HG03175 (cell line): Measurements from ENCODE around the gene CCDC167.

ENCODE experiments used
- ATAC-seq: cut with Tn5 transposase; IDR thresholded peaks from one replicate; pipeline ENCODE4 v1.9.1; 2021; ENCODE audit warnings: mild to moderate bottlenecking, moderate library complexity; ENCODE audit not compliant: unreplicated experiment

Gene CCDC167

DNA sequence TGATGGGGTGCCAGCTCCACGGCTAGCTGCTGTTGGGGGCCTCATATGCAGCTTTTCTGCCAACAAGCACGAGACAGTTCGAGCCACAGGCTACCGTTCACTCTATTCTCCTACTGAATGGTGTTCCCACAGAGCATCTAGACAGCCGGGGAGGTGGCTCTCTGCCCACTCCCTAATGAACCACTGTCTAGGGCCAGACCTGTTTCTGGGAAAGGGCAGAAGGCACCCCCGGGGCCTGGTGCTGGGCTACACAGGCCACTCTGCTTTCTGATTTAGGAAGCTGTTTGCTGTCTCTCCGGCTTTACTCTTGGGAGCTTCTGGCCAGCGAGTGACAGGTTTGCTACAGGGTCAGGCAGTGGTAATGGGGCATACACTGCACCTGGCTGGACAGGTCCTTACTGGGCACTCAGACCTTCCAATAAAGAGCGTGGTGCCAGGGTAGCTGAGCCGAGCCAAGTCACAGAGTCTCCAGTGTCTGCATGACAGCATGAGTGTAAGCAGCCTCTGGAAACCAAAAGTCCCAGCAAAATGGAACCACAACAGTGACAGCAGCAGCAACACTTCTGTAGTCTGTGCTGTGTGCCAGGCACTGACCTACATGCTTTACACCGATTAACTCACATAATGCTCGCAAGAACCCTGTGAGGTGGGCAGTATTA, 8.4 kb downstream of the CCDC167 start:
- ATAC-seq = no peak

- ATAC-seq = no peak
Measured at GRCh38 chr6:37490536-37491170, 9.0 kb downstream of the CCDC167 start.

DNA sequence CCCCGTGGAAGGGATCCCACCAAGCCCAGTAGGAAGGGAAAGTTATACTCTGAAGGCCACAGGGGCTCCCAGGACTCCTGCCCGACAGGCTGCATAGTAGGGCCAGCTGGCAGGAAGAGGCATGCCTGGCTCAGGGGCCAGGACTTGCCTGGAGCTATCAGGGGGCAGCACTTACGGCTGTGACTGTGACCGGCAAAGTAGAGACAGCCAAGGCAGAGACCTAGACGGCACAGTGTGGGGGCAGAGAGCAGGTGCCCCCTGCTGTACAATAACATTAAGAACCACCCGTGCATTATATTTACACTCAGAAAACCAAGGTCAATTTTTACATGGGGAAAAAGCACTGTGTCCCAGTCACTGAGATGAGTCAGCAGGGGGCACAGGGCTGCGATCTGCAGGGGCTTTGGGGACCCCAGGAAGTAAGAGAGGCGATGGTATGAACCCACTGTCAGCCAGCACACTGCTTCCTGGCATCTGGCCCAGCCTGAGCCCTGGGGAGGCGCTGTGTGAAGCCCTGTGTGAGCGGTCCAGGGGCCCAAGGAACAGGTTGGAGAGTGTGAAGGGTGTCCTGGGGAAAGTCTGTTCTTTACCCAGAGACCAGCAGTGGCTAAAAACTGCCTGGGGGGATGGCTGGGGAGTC, 9.9 kb downstream of the CCDC167 start:
- no peak for ATAC-seq

DNA sequence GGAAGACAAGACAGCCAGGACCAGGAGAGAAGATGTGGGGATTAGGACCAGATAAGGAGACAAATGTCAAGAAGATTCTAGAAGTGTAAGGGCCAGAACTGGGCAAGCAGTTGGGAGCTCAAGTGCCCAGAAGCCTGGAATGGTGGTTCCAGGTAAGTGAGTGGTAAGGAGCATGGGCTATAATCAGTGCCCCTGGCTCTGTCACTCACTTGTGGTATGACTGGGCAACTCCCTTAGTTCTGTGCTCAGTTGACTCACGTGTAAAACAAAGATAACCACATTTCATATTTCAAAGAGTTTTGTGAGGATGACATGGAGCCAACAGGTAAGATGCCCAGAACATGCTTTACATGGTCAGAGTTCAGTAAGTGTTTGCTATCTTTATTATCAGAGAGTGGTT, 11.2 kb downstream of the CCDC167 start:
- ATAC-seq = no peak

- no peak for ATAC-seq
Measured at GRCh38 chr6:37487591-37488380, 11.9 kb downstream of the CCDC167 start.

- ATAC-seq = no peak
Measured at GRCh38 chr6:37486121-37486839, 13.4 kb downstream of the CCDC167 start.

- ATAC-seq = no peak
Measured at GRCh38 chr6:37485291-37485702, 14.4 kb downstream of the CCDC167 start.

DNA sequence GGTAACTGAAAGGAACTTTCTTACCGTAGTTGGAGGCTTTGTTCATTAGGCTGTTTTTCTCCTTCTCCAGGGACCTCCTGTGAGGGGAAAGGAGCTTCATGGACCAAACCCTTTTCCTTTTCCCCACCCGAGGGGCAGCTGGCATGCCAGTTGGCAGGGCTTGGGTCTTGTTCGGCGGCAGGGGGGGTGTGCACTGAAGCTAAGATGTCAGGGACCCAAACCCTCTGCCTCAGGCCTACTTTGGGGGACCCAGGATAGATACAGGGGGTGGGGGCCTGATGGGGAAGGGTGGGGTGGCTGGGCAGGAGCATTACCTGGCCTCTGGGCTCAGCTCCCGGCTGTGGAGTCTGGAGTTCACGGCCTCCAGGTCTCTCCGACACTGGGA, 14.9 kb downstream of the CCDC167 start:
- ATAC-seq = no peak

DNA sequence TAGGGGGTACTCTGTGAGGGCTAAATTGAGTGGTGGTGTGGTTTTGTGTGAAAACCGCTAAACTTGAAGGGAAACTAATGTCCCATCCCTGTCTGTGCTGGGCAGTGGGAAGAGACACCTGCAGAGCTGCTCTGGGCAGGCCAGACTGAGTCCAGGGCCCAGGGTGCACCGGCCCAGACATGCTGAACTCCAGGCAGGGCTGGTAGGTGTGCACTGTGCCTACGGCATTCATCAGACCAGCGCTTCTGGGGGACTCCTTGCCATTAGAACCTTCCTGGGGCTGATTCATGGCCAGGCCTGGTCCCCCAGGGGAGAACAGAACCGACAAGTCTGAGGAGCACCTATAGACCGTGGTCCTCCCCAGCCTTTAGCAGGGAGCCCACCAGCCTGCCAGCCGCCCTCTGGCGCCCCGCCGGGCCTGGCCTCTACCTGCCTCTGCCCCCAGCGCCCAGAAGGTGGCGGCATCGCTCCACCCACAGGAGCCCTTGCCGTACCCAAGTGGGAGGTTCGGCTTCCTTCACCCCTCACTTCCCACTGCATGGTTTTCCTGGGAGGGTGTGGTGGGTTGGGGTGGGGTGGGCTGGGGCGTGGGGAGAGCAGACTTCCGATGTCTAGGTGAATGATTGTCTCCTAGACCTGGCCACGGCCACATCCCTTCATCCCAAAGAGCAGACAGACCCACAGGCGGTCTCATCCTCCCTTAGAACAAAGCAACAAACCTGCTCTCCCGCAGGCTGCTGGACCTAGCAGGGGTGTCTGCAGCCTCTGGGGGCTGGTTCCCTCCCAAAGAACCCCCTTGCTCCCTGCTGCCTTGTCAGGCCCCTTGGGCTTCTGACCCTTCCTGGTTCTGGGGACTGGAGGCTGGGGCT, 15.5 kb downstream of the CCDC167 start:
- no peak for ATAC-seq

DNA sequence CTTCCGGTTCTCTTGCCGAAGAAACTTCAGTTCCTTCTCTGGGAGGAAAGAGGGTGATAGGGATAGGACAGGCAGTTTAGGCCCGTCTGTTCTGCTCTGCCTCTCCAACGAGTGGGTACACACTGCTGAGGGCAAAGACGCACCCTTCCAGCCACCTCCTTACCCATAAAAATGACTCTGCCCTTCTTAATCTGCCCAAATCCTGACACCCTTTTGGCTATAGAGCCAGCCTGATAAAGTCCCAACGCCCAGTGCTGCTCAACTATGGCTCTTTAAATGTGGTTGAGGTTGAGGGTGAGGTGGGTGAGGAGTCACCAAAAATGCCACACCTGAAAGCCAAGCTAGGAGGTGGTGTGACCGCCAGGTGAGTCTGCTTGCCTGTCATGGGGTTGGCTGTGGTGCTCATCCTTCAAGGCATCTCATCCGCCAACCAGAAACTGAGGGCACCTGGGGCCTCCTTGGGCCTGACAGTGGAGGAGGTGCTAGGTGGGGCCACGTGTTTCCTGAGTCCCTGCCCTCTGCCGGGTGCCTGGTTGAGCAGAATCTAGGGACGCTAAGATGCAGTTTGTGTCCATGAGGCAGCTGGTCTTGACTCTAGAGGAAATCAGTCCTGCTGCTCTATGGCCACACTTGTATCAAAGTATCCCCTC, 16.3 kb downstream of the CCDC167 start:
- ATAC-seq = no peak

DNA sequence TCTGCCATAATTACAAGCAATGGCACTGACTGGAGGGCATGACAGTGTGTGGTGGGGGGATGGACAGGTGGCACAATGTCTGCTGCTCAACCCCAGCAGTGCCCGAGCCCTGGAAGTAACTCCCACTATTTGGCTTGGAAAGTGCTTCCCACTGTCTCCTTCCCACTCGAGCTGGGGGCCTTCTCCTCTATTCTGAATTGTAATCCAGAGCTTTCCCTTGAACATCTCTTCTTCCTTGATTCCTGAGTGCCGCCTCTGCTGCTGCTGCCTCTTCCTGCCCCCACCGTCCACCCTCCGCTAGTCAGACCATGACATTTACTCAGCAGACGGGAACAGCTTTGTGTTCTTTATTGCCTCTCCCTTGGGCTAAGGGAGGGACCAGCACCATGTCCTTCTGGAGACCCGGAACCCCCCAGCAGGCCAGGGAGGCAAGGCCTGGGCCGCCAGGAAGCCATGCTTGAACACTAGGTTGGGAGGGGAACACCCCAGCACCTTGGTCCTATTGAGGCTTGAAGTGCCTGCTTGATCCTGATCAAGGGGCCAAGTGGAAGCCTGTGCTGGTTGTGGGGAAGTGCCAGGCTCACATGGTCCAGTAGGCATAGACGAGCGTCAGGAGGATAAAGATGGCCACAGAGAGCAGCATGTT, 17.0 kb downstream of the CCDC167 start:
- ATAC-seq = no peak

DNA sequence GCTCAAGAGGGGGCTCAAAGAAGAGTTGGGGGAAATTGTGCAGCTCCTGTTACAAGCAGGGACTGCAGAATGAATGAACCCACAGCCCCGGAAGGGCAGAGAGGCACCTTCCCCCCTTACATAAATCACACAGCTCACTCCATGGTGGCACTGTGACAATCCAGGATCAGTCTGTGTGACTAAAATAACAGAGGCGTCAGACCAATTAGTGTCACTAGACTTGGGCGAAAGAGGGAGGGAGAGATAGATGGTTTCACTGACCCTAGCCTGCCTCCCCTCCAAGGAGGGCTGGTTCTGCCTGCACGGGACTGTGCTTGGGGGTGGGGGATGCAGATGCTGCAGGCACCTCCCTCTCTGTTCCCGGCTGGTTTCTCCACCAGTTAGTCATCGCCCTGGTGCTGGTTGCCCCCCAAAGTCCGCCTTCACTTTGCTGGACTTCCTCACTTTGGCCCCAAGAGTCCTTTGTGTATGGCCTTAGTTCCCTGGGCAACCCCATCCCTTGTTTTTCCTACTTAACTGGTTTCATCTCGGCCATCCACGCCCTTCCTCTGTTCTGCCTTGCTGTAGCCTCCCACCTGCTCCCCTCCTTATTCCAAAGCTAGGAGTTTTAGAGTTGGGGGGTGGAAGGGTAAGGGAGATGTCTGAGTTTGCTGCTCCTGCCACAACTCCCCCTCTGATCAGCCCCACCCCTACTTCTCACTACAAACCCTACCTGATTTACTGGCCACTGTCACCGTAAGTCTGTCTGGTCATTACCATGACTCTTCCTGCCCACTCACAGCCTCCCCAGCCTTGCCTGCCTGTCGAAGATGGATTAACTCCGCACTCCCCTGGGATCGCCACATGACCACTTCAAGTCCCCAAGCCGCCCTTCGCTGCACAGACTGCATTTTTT, 17.7 kb downstream of the CCDC167 start:
- no peak for ATAC-seq

DNA sequence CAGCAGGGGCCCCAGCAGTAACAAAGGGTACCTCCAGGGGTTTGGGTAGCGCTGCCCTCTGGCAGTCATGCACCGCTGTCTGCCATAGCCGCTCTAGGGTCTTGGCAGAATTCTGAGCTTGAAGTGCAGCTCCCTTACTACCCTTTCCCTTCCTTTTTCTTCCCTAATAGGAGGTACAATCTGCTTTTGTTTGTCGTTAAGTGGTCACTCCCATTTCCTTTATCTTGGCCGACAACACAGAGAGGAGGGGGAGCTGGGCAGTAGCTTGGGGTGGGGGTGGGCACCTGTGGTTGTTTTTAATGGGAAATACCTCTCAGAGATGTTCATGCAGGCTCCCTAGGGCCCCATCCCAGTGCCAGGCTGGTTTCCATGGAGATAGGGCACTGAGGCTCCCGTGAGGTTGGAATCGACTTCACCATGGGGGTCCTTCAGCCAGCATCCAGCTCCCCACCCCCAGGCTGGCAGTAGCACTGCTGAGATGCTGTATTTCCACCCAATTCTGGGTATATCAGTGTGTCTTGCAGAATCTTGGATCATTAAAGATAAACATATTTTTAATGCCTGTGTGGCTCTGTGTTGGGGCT, 18.6 kb downstream of the CCDC167 start:
- ATAC-seq = no peak

DNA sequence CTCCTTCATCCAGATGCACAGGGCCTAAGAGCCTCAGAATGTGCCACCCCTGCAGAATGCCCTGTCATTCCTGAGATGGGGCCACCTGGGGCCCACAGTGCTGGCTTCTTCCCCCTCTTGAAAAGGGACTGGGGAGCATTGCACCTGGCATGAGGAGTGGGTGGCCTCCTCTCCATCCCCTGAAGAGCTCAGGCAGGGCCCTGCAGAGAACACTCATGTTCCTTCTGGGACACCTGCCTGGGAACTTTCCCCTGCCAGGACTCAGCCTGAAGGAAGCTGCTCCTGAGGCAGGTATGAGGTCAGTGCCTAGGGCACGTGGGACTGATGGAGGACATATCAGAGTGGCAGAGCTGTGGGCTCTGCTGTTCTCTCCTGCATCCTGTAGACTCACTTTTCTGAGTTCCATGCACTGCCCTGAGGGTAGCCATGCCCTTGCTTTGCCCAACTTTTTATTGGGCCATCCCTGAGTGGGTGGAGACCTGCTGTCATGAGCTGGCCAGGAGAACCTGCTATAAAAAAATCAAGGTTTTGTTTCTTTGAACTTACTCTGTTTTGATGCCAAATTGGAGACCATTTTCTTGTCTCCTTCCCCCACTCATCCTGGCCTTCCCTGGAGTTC, 19.5 kb downstream of the CCDC167 start:
- ATAC-seq = no peak

GRCh38 chr6:37479266-37479854, 20.3 kb downstream of the CCDC167 start:
- no peak for ATAC-seq

GRCh38 chr6:37478827-37479226, 20.9 kb downstream of the CCDC167 start:
- ATAC-seq = no peak
